Central memory CD4-positive, alpha-beta T cell (primary cell): ENCODE data around the gene PLA2R1.
A peak's percentile ranks its signal among the peaks of the same experiment; 100 is the strongest.

Experiments
- DNase-seq: peaks from one replicate; pipeline ENCODE4 v3.0.0; 2022
- total RNA-seq, 3 experiments: gene quantifications; one replicate each; lab custom pipeline; 2026; lab: John Stamatoyannopoulos, UW

PLA2R1 gene
- total RNA-seq, result 0 to 0.04 (median 0) reads per million in 3 experiments

GRCh38 chr2:160062292-160063005 is at the start of gene PLA2R1:
Gene PLA2R1, minus strand, starts transcription at chr2:160062615. Its CDS starts 212 bp downstream, at chr2:160062403.
- DNase-seq, result no peak

- DNase-seq, result no peak
These were observed 48.3 kb upstream of the PLA2R1 start for GRCh38 chr2:160110674-160111239.

GRCh38 chr2:160109939-160110673 is 47.7 kb upstream of the PLA2R1 start:
- DNase-seq, result peak; percentile 44

- no peak for DNase-seq
These were observed 46.8 kb upstream of the PLA2R1 start for GRCh38 chr2:160109243-160109642.

- no peak for DNase-seq
These were observed 46.2 kb upstream of the PLA2R1 start for GRCh38 chr2:160108646-160109045.

GRCh38 chr2:160105366-160105765 is 43.0 kb upstream of the PLA2R1 start:
- no peak for DNase-seq

- no peak for DNase-seq
These were observed 41.7 kb upstream of the PLA2R1 start for GRCh38 chr2:160104115-160104514.

GRCh38 chr2:160097326-160097725 is 34.9 kb upstream of the PLA2R1 start:
- DNase-seq, result no peak

- DNase-seq, result no peak
These were observed 34.0 kb upstream of the PLA2R1 start for GRCh38 chr2:160096409-160096808.

GRCh38 chr2:160092445-160092844 is 30.0 kb upstream of the PLA2R1 start:
- DNase-seq, result no peak

- DNase-seq, result no peak
These were observed 29.0 kb upstream of the PLA2R1 start for GRCh38 chr2:160091381-160091780.

GRCh38 chr2:160087854-160088745 is 25.7 kb upstream of the PLA2R1 start:
- no peak for DNase-seq

- DNase-seq, result no peak
These were observed 23.2 kb upstream of the PLA2R1 start for GRCh38 chr2:160085662-160086061.

- no peak for DNase-seq
These were observed 15.7 kb upstream of the PLA2R1 start for GRCh38 chr2:160077912-160078810.

GRCh38 chr2:160076914-160077313 is 14.5 kb upstream of the PLA2R1 start:
- no peak for DNase-seq

GRCh38 chr2:160076241-160076640 is 13.8 kb upstream of the PLA2R1 start:
- no peak for DNase-seq

- DNase-seq, result no peak
These were observed 12.8 kb upstream of the PLA2R1 start for GRCh38 chr2:160075171-160075570.

- no peak for DNase-seq
These were observed 11.0 kb upstream of the PLA2R1 start for GRCh38 chr2:160073284-160073888.

- no peak for DNase-seq
These were observed 6.5 kb upstream of the PLA2R1 start for GRCh38 chr2:160068906-160069305.

GRCh38 chr2:160064916-160065315 is 2.5 kb upstream of the PLA2R1 start:
- DNase-seq, result no peak
